HG03354 (cell line): ENCODE results near the gene SOWAHB.

ENCODE experiments used
- ATAC-seq: cut with Tn5 transposase; IDR thresholded peaks from one replicate; pipeline ENCODE4 v1.9.1; 2021; ENCODE audit warnings: mild to moderate bottlenecking; ENCODE audit not compliant: unreplicated experiment, poor library complexity, severe bottlenecking

SOWAHB gene

GRCh38 chr4:76857074-76857409 is 40.9 kb downstream of the SOWAHB start:
- ATAC-seq, result no peak

GRCh38 chr4:76856243-76857073 is 41.5 kb downstream of the SOWAHB start:
- ATAC-seq, result no peak

- no peak for ATAC-seq
These were observed 43.1 kb downstream of the SOWAHB start for GRCh38 chr4:76854858-76855257.

GRCh38 chr4:76851375-76851774 is 46.6 kb downstream of the SOWAHB start:
- no peak for ATAC-seq

GRCh38 chr4:76850010-76850441 is 47.9 kb downstream of the SOWAHB start:
- ATAC-seq, result no peak
